Measurements from ENCODE around the gene ALAD.

Gene ALAD

GRCh38 chr9:113425072-113425471, 24.0 kb upstream of the ALAD start:
- Histone ChIP-seq H3K27me3 (ENCODE audit: control insufficient read depth, insufficient read depth, low read length) (no peaks in the 10 kb centered on the region), H3K36me3 (ENCODE audit: control insufficient read depth, insufficient read depth, low read length) (no peaks in the 10 kb centered on the region), H3K4me2 (ENCODE audit: low read length) (no peak overlapping the region), H3K27ac (no peak overlapping the region), H3K4me1 (no peaks in the 10 kb centered on the region), H3K4me3 (ENCODE audit: low read depth, low read length) (no peak overlapping the region), H3K9ac (no peak overlapping the region), H3K9me3 (ENCODE audit: control insufficient read depth, low read length) (no peaks in the 10 kb centered on the region), H2AFZ (no peak overlapping the region), H3K79me2 (no peaks in the 10 kb centered on the region)
- no peak for TF ChIP-seq CTCF (IDR thresholded peaks at IDR 0.05)

- no peak for TF ChIP-seq CTCF (IDR thresholded peaks at IDR 0.05)
- Histone ChIP-seq H3K9me3 (ENCODE audit: control insufficient read depth, low read length) (no peaks in the 10 kb centered on the region), H3K36me3 (ENCODE audit: control insufficient read depth, insufficient read depth, low read length) (no peaks in the 10 kb centered on the region), H3K4me1 (no peaks in the 10 kb centered on the region), H2AFZ (no peak overlapping the region), H3K9ac (no peak overlapping the region), H3K27ac (no peak overlapping the region), H3K79me2 (no peaks in the 10 kb centered on the region), H3K4me3 (ENCODE audit: low read depth, low read length) (no peak overlapping the region), H3K27me3 (ENCODE audit: control insufficient read depth, insufficient read depth, low read length) (no peaks in the 10 kb centered on the region), H3K4me2 (ENCODE audit: low read length) (no peak overlapping the region)
These were observed 20.6 kb upstream of the ALAD start for GRCh38 chr9:113421726-113422125.

GRCh38 chr9:113417370-113417769, 16.3 kb upstream of the ALAD start:
- no peak overlapping the region for H2AFZ ChIP-seq
- H3K27me3 ChIP-seq (ENCODE audit: control insufficient read depth, insufficient read depth, low read length), result no peaks in the 10 kb centered on the region
- no peak overlapping the region for H3K4me2 ChIP-seq (ENCODE audit: low read length)
- H3K9ac ChIP-seq, result no peak overlapping the region
- no peaks in the 10 kb centered on the region for H3K9me3 ChIP-seq (ENCODE audit: control insufficient read depth, low read length)
- H3K4me1 ChIP-seq, result no peaks in the 10 kb centered on the region
- H3K27ac ChIP-seq, result no peak overlapping the region
- TF ChIP-seq CTCF (IDR thresholded peaks at IDR 0.05), result no peak
- H3K79me2 ChIP-seq, result no peaks in the 10 kb centered on the region
- H3K4me3 ChIP-seq (ENCODE audit: low read depth, low read length), result no peak overlapping the region
- H3K36me3 ChIP-seq (ENCODE audit: control insufficient read depth, insufficient read depth, low read length), result no peaks in the 10 kb centered on the region

- H3K9ac ChIP-seq, result no peak overlapping the region
- H3K4me2 ChIP-seq (ENCODE audit: low read length), result no peak overlapping the region
- no peaks in the 10 kb centered on the region for H3K27me3 ChIP-seq (ENCODE audit: control insufficient read depth, insufficient read depth, low read length)
- no peaks in the 10 kb centered on the region for H3K4me1 ChIP-seq
- no peak overlapping the region for H2AFZ ChIP-seq
- no peaks in the 10 kb centered on the region for H3K36me3 ChIP-seq (ENCODE audit: control insufficient read depth, insufficient read depth, low read length)
- H3K79me2 ChIP-seq, result no peaks in the 10 kb centered on the region
- TF ChIP-seq CTCF (IDR thresholded peaks at IDR 0.05), result no peak
- H3K4me3 ChIP-seq (ENCODE audit: low read depth, low read length), result no peak overlapping the region
- no peaks in the 10 kb centered on the region for H3K9me3 ChIP-seq (ENCODE audit: control insufficient read depth, low read length)
- no peak overlapping the region for H3K27ac ChIP-seq
These were observed 15.2 kb upstream of the ALAD start for GRCh38 chr9:113416149-113416721.

GRCh38 chr9:113410207-113410864, 9.3 kb upstream of the ALAD start, which contains the start of the genes C9orf43 and POLE3:
C9orf43 (plus strand) TSS chr9:113410747; CDS start chr9:113413494, 2,747 bp downstream.
POLE3 (minus strand) TSS chr9:113410675; CDS start chr9:113410293, 382 bp downstream.
- TF ChIP-seq CTCF (IDR thresholded peaks at IDR 0.05), result no peak
- Histone ChIP-seq H3K79me2 (no peaks in the 10 kb centered on the region), H3K9me3 (ENCODE audit: control insufficient read depth, low read length) (no peaks in the 10 kb centered on the region), H3K9ac (peak within 1 kb of the TSS; percentile 67), H2AFZ (peak within 1 kb of the TSS; percentile 93), H3K36me3 (ENCODE audit: control insufficient read depth, insufficient read depth, low read length) (no peaks in the 10 kb centered on the region), H3K4me3 (ENCODE audit: low read depth, low read length) (peak within 1 kb of the TSS; percentile 99), H3K4me1 (peaks cover 6% of the 10 kb centered on the region), H3K27me3 (ENCODE audit: control insufficient read depth, insufficient read depth, low read length) (no peaks in the 10 kb centered on the region), H3K27ac (peak within 1 kb of the TSS; percentile 97), H3K4me2 (ENCODE audit: low read length) (peak within 1 kb of the TSS; percentile 89)

Measured in parathyroid adenoma (tissue), 2 donors.